Ovary (tissue), 3 donors: ENCODE results near the gene ARHGEF17.

Experiments
- CTCF ChIP-seq, 3 donors: fragments of 450-650 bp in 2 of 3; fragments of 200-600 bp in 1 of 3; IDR thresholded peaks; one replicate each; pipeline versions ENCODE4 v1.5.1 to v1.8.0; 2016 to 2022; ENCODE audit warnings: antibody characterized with exemption in 3 of 3, mild to moderate bottlenecking in 1 of 3
- POLR2A ChIP-seq: fragments of 450-650 bp; IDR thresholded peaks from one replicate; pipeline ENCODE4 v1.6.1; 2017; ENCODE audit warnings: antibody characterized with exemption, mild to moderate bottlenecking, moderate library complexity
- donor health status: DM: no; HTN: no; CAD: no.

- TF ChIP-seq POLR2A (no peak), CTCF (IDR thresholded peaks at IDR 0.05) (no peak)
Observed at GRCh38 chr11:73334384-73335203, 26.5 kb downstream of the ARHGEF17 start.
